GM23338 (cell line): Measurements from ENCODE around the gene JAGN1. TPM values are rescaled to one million over a fixed set of nuclear protein-coding genes. Genes with fewer than 3 reads are reported as not detected.
A peak's percentile ranks its signal among the peaks of the same experiment; 100 is the strongest.

Source experiments
- ATAC-seq: fragments of 200-7000 bp; cut with Tn5 transposase; 3 replicates; pipeline ENCODE4 v1.9.1; 2020
- DNase-seq: peaks from one replicate; pipeline ENCODE4 v3.0.0-alpha.2; 2015; ENCODE audit warnings: low spot score
- H2AFZ ChIP-seq: fragments of 200-600 bp; sonication (generic); 2 replicates; pipeline ENCODE4 v1.8.0; 2016; ENCODE audit warnings: antibody characterized with exemption, mild to moderate bottlenecking, moderate library complexity
- H3F3A ChIP-seq: fragments of 200-600 bp; sonication (generic); replicated peaks from 2 replicates; pipeline ENCODE4 v1.8.0; 2017; ENCODE audit warnings: antibody characterized with exemption, mixed run types, low read depth
- H3K27ac ChIP-seq: fragments of 200-600 bp; sonication (generic); 2 replicates; pipeline ENCODE4 v1.6.1; 2016; ENCODE audit warnings: low read depth
- H3K27me3 ChIP-seq: fragments of 200-600 bp; sonication (generic); 2 replicates; pipeline ENCODE4 v1.8.0; 2016; ENCODE audit warnings: mild to moderate bottlenecking, mixed run types, moderate library complexity; ENCODE audit not compliant: insufficient read depth
- H3K36me3 ChIP-seq: fragments of 200-600 bp; sonication (generic); 2 replicates; pipeline ENCODE4 v1.8.0; 2016; ENCODE audit warnings: mild to moderate bottlenecking; ENCODE audit not compliant: insufficient read depth
- H3K4me1 ChIP-seq: fragments of 200-600 bp; sonication (generic); 2 replicates; pipeline ENCODE4 v1.8.0; 2016; ENCODE audit warnings: mild to moderate bottlenecking, moderate library complexity; ENCODE audit not compliant: insufficient read depth
- H3K4me2 ChIP-seq: fragments of 200-600 bp; sonication (generic); 2 replicates; pipeline ENCODE4 v1.7.1; 2017; ENCODE audit warnings: mixed run types
- H3K4me3 ChIP-seq: fragments of 200-600 bp; sonication (generic); 2 replicates; pipeline ENCODE4 v1.6.1; 2016; ENCODE audit warnings: mixed run types
- H3K79me2 ChIP-seq: fragments of 200-600 bp; sonication (generic); replicated peaks from 2 replicates; pipeline ENCODE4 v1.8.0; 2017; ENCODE audit warnings: mild to moderate bottlenecking; ENCODE audit not compliant: insufficient read depth
- H3K9me2 ChIP-seq: fragments of 200-600 bp; sonication (generic); 2 replicates; pipeline ENCODE4 v1.8.0; 2017; ENCODE audit not compliant: insufficient read depth
- H4K20me1 ChIP-seq: fragments of 200-600 bp; sonication (generic); replicated peaks from 2 replicates; pipeline ENCODE4 v1.8.0; 2017; ENCODE audit warnings: mild to moderate bottlenecking; ENCODE audit not compliant: insufficient read depth
- H3K27ac Mint-ChIP-seq: 2 replicates; pipeline ENCODE4 v1.8.0; 2020; ENCODE audit warnings: inconsistent platforms, mild to moderate bottlenecking, moderate library complexity, mixed read lengths
- H3K27me3 Mint-ChIP-seq: 3 replicates; pipeline ENCODE4 v1.8.0; 2022; ENCODE audit warnings: low read depth, mild to moderate bottlenecking, moderate library complexity, mixed read lengths, inconsistent platforms; ENCODE audit not compliant: insufficient read depth, poor library complexity
- H3K36me3 Mint-ChIP-seq: 3 replicates; pipeline ENCODE4 v1.8.0; 2021; ENCODE audit warnings: low read depth, mild to moderate bottlenecking, inconsistent platforms, moderate library complexity, mixed read lengths
- H3K4me1 Mint-ChIP-seq: 3 replicates; pipeline ENCODE4 v1.8.0; 2020; ENCODE audit warnings: mild to moderate bottlenecking, inconsistent platforms, mixed read lengths
- H3K4me3 Mint-ChIP-seq: 3 replicates; pipeline ENCODE4 v1.8.0; 2021; ENCODE audit warnings: moderate library complexity, mild to moderate bottlenecking, inconsistent platforms, mixed read lengths
- H3K9me3 Mint-ChIP-seq: 3 replicates; pipeline ENCODE4 v1.8.0; 2020; ENCODE audit warnings: moderate library complexity, mild to moderate bottlenecking, inconsistent platforms, mixed read lengths
- JUNB ChIP-seq: IDR thresholded peaks from one replicate; pipeline ENCODE4 v1.6.1; 2016; ENCODE audit warnings: antibody characterized with exemption; ENCODE audit not compliant: unreplicated experiment
- POLR2AphosphoS5 ChIP-seq: IDR thresholded peaks from 2 replicates; pipeline ENCODE4 v1.6.1; 2016; ENCODE audit warnings: antibody characterized with exemption, low read depth
- STAT1 ChIP-seq: IDR thresholded peaks from one replicate; pipeline ENCODE4 v1.6.1; 2016; ENCODE audit warnings: antibody characterized with exemption; ENCODE audit not compliant: unreplicated experiment
- polyA plus RNA-seq: library from polyadenylated mRNA; unstranded; fragments of >200 nt; fragmentation: Nextera tagmentation; extraction: Ambion mirVana; gene quantifications from 2 replicates; pipeline ENCODE4 v1.2.1, GENCODE V29; 2016
- total RNA-seq: library from RNA; depleted of rRNA; stranded (reverse); fragments of >200 nt; shearing (Covaris generic); gene quantifications from 2 replicates; pipeline ENCODE4 v1.2.3, GENCODE V29; 2014
- TF ChIP-seq, protein P1 (sequence below): fragments of 250-450 bp; sonication (Bioruptor Pico); IDR thresholded peaks from 2 replicates; pipeline ENCODE4 v1.5.0; 2020; ENCODE audit warnings: mild to moderate bottlenecking, moderate library complexity
- TF ChIP-seq, protein P2 (sequence below): IDR thresholded peaks from 2 replicates; pipeline ENCODE4 v1.6.1; 2016; ENCODE audit warnings: antibody characterized with exemption

JAGN1 gene
- total and polyA plus RNA-seq, 2 experiments from 2014 or later: 22.5 to 32.0 TPM

DNA sequence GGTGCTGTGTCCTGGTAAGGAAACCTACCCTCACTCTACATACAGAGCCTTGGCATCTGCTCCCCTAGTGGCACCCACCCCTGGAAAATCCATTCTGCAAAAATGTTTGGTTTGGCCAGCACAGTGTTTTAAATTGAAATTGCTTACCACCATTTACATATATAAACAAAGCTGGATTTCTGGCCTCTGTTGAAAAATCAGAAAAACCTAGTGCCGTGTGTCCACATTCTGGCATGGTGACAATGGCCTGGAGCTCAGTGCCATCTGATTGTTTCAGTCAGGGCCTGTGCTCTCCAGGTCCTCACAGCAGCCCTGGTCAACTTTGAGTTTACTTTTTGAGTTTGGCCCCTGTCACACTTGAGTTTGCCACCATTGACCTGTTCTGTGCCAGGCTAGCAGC lies 23.6 kb downstream of the JAGN1 start (continued):
- TF ChIP-seq, protein P1, sequence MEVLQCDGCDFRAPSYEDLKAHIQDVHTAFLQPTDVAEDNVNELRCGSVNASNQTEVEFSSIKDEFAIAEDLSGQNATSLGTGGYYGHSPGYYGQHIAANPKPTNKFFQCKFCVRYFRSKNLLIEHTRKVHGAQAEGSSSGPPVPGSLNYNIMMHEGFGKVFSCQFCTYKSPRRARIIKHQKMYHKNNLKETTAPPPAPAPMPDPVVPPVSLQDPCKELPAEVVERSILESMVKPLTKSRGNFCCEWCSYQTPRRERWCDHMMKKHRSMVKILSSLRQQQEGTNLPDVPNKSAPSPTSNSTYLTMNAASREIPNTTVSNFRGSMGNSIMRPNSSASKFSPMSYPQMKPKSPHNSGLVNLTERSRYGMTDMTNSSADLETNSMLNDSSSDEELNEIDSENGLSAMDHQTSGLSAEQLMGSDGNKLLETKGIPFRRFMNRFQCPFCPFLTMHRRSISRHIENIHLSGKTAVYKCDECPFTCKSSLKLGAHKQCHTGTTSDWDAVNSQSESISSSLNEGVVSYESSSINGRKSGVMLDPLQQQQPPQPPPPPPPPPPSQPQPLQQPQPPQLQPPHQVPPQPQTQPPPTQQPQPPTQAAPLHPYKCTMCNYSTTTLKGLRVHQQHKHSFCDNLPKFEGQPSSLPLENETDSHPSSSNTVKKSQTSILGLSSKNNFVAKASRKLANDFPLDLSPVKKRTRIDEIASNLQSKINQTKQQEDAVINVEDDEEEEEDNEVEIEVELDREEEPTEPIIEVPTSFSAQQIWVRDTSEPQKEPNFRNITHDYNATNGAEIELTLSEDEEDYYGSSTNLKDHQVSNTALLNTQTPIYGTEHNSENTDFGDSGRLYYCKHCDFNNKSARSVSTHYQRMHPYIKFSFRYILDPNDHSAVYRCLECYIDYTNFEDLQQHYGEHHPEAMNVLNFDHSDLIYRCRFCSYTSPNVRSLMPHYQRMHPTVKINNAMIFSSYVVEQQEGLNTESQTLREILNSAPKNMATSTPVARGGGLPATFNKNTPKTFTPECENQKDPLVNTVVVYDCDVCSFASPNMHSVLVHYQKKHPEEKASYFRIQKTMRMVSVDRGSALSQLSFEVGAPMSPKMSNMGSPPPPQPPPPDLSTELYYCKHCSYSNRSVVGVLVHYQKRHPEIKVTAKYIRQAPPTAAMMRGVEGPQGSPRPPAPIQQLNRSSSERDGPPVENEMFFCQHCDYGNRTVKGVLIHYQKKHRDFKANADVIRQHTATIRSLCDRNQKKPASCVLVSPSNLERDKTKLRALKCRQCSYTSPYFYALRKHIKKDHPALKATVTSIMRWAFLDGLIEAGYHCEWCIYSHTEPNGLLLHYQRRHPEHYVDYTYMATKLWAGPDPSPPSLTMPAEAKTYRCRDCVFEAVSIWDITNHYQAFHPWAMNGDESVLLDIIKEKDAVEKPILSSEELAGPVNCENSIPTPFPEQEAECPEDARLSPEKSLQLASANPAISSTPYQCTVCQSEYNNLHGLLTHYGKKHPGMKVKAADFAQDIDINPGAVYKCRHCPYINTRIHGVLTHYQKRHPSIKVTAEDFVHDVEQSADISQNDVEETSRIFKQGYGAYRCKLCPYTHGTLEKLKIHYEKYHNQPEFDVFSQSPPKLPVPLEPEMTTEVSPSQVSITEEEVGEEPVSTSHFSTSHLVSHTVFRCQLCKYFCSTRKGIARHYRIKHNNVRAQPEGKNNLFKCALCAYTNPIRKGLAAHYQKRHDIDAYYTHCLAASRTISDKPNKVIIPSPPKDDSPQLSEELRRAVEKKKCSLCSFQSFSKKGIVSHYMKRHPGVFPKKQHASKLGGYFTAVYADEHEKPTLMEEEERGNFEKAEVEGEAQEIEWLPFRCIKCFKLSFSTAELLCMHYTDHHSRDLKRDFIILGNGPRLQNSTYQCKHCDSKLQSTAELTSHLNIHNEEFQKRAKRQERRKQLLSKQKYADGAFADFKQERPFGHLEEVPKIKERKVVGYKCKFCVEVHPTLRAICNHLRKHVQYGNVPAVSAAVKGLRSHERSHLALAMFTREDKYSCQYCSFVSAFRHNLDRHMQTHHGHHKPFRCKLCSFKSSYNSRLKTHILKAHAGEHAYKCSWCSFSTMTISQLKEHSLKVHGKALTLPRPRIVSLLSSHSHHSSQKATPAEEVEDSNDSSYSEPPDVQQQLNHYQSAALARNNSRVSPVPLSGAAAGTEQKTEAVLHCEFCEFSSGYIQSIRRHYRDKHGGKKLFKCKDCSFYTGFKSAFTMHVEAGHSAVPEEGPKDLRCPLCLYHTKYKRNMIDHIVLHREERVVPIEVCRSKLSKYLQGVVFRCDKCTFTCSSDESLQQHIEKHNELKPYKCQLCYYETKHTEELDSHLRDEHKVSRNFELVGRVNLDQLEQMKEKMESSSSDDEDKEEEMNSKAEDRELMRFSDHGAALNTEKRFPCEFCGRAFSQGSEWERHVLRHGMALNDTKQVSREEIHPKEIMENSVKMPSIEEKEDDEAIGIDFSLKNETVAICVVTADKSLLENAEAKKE (CRISPR knock-in tag): no peak
- TF ChIP-seq, protein P2, sequence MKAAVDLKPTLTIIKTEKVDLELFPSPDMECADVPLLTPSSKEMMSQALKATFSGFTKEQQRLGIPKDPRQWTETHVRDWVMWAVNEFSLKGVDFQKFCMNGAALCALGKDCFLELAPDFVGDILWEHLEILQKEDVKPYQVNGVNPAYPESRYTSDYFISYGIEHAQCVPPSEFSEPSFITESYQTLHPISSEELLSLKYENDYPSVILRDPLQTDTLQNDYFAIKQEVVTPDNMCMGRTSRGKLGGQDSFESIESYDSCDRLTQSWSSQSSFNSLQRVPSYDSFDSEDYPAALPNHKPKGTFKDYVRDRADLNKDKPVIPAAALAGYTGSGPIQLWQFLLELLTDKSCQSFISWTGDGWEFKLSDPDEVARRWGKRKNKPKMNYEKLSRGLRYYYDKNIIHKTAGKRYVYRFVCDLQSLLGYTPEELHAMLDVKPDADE: no peak
- TF ChIP-seq STAT1: no peak

DNA sequence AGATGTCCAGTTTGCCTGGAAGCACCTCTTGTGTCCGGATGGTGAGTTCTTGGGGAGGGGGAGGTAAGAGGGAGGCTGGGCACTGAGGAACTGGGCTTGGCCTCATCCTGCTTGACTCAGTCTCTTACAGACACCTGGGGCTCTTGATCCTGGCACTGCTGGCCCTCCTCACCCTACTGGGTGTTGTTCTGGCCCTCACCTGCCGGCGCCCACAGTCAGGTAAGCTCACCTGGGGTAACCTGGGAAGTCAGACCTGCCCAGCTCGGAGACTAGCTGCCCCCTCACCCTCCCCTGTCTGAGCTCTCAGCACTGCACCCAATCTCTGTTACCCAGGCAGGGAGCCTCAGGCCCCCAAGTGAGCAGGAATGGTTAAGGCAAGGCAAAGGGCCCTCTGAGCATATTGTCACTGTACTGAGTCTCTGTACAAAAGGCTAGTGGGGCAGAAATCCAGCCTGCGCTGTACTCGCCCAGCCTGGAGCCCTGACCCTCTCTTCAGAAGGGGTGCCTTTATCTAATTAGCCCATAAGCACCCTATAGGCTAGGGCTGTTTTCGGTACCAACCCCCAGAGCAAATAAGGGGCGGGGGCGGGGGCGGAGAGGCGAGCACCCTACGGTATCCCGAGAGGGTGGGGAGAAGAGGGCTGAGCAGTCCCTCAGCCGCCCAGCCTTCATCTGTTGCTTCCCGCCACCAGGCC lies 24.3 kb downstream of the JAGN1 start:
- H3K4me3 ChIP-seq: peak overlapping the region; percentile 72
- H4K20me1 ChIP-seq: no peaks in the 10 kb centered on the region
- 0 out of 2 replicates have a peak, but pooled peaks cover 5% of the 10 kb centered on the region for H3F3A ChIP-seq
- H2AFZ ChIP-seq: peak overlapping the region; percentile 80; the same call in 1 of the 2 replicates
- peak; percentile 72 for ATAC-seq
- peaks cover 16% of the 10 kb centered on the region for H3K4me1 Mint-ChIP-seq
- H3K79me2 ChIP-seq: no peaks in the 10 kb centered on the region
- H3K4me3 Mint-ChIP-seq: peak overlapping the region; percentile 64
- H3K9me2 ChIP-seq: 0 out of 2 replicates have a peak, but pooled peaks cover 4% of the 10 kb centered on the region
- H3K27me3 Mint-ChIP-seq: peaks cover 8% of the 10 kb centered on the region
- peaks cover 12% of the 10 kb centered on the region; the same call in 1 of the 2 replicates for H3K27me3 ChIP-seq
- H3K9me3 Mint-ChIP-seq: peaks cover 18% of the 10 kb centered on the region
- H3K4me2 ChIP-seq: peak overlapping the region; percentile 91
- H3K36me3 ChIP-seq: no peaks in the 10 kb centered on the region
- TF ChIP-seq JUNB: no peak
- TF ChIP-seq POLR2AphosphoS5: peak; percentile 75
- peaks cover 17% of the 10 kb centered on the region for H3K4me1 ChIP-seq
- DNase-seq: peak; percentile 81
- peaks cover 17% of the 10 kb centered on the region for H3K36me3 Mint-ChIP-seq
- no peak overlapping the region for H3K27ac Mint-ChIP-seq
- no peak overlapping the region for H3K27ac ChIP-seq
